B cell (primary cell): ENCODE results near the gene ATP11C. TPM values are rescaled to one million over a fixed set of nuclear protein-coding genes. Genes with fewer than 3 reads are reported as not detected.

ENCODE experiments used
- ATAC-seq: fragments of 200-7000 bp; cut with Tn5 transposase; one replicate; pipeline ENCODE4 v1.10.0; 2021; ENCODE audit warnings: low read depth, mild to moderate bottlenecking, moderate number of reproducible peaks, moderate library complexity
- CTCF ChIA-PET: fragments of 350-600 bp; sonication (Branson Sonifier 250); formaldehyde crosslinking; loops from one replicate; lab custom pipeline; 2021; ENCODE audit warnings: antibody characterized with exemption, inconsistent platforms; lab: Charles Lee
- POLR2A ChIA-PET: fragments of 350-600 bp; sonication (Branson Sonifier 250); formaldehyde crosslinking; loops from one replicate; lab custom pipeline; 2021; ENCODE audit warnings: antibody characterized with exemption; lab: Charles Lee
- DNase-seq: peaks from one replicate; pipeline ENCODE4 v3.0.0; 2013
- H2AFZ ChIP-seq: 2 replicates; pipeline ENCODE4 v1.6.1; 2012; ENCODE audit warnings: mild to moderate bottlenecking, low read depth, low read length; ENCODE audit not compliant: insufficient read depth, poor library complexity, severe bottlenecking
- H3K27ac ChIP-seq, 2 donors: 1 replicate in 1 of 2; 2 replicates in 1 of 2; pipeline ENCODE4 v1.5.1; 2012 to 2013; ENCODE audit warnings: low read length in 2 of 2, mild to moderate bottlenecking in 2 of 2, moderate library complexity in 1 of 2
- H3K27me3 ChIP-seq, 4 experiments: fragments of 200-600 bp in 1 of 4; sonication (generic) in 1 of 4; replicated peaks in 1 of 4; 1 replicate in 2 of 4; 2 replicates in 2 of 4; pipeline versions ENCODE4 v1.6.1 to v1.7.0; 2013 to 2016; ENCODE audit warnings: low read length in 3 of 4, mild to moderate bottlenecking in 2 of 4, mixed read lengths in 1 of 4, moderate library complexity in 1 of 4; ENCODE audit not compliant: insufficient read depth in 4 of 4, control insufficient read depth in 3 of 4; ENCODE audit errors: control extremely low read depth in 1 of 4
- H3K36me3 ChIP-seq, 2 experiments: replicated peaks in 1 of 2; 1 replicate in 1 of 2; 2 replicates in 1 of 2; pipeline versions ENCODE4 v1.6.1 to v1.7.1; 2013; ENCODE audit warnings: low read length in 1 of 2; ENCODE audit not compliant: insufficient read depth in 2 of 2, control insufficient read depth in 1 of 2; ENCODE audit errors: control extremely low read depth in 1 of 2, extremely low read depth in 1 of 2
- H3K4me1 ChIP-seq, 2 donors: fragments of 200-600 bp in 1 of 2; sonication (generic) in 1 of 2; 1 replicate in 1 of 2; 2 replicates in 1 of 2; pipeline versions ENCODE4 v1.5.1 to v1.6.1; 2013 to 2017; ENCODE audit warnings: low read length in 2 of 2; ENCODE audit not compliant: control insufficient read depth in 2 of 2, insufficient read depth in 2 of 2
- H3K4me2 ChIP-seq: replicated peaks from 2 replicates; pipeline ENCODE3; 2012; ENCODE audit warnings: mild to moderate bottlenecking, low read depth, low read length; ENCODE audit not compliant: poor library complexity, severe bottlenecking
- H3K4me3 ChIP-seq, 5 experiments: fragments of 200-600 bp in 1 of 5; sonication (generic) in 1 of 5; 1 replicate in 3 of 5; 2 replicates in 2 of 5; pipeline versions ENCODE4 v1.5.1 to v1.7.0; 2011 to 2016; ENCODE audit warnings: low read length in 4 of 5, mild to moderate bottlenecking in 4 of 5, low read depth in 2 of 5, control low read depth in 1 of 5, moderate library complexity in 1 of 5; ENCODE audit not compliant: insufficient read depth in 1 of 5; ENCODE audit errors: control extremely low read depth in 1 of 5, extremely low read depth in 1 of 5
- H3K79me2 ChIP-seq: fragments of 200-600 bp; sonication (generic); one replicate; pipeline ENCODE4 v1.6.0; 2016; ENCODE audit warnings: low read length; ENCODE audit not compliant: control insufficient read depth, insufficient read depth
- H3K9ac ChIP-seq: fragments of 200-600 bp; sonication (generic); 2 replicates; pipeline ENCODE4 v1.6.1; 2017; ENCODE audit warnings: mild to moderate bottlenecking, low read length, moderate library complexity
- H3K9me3 ChIP-seq, 3 donors: one replicate each; pipeline versions ENCODE4 v1.6.1 to v1.7.1; 2013; ENCODE audit warnings: low read length in 2 of 3; ENCODE audit not compliant: control insufficient read depth in 2 of 3, insufficient read depth in 1 of 3; ENCODE audit errors: control extremely low read depth in 1 of 3
- H4K20me1 ChIP-seq: 2 replicates; pipeline ENCODE4 v1.6.0; 2012; ENCODE audit warnings: mild to moderate bottlenecking, low read length; ENCODE audit not compliant: insufficient read depth, control insufficient read depth, poor library complexity, severe bottlenecking
- H3K27ac Mint-ChIP-seq: one replicate; pipeline ENCODE4 v1.8.0; 2021; ENCODE audit warnings: mixed read lengths
- H3K27me3 Mint-ChIP-seq: one replicate; pipeline ENCODE4 v1.8.0; 2021; ENCODE audit warnings: mixed read lengths
- H3K4me1 Mint-ChIP-seq: one replicate; pipeline ENCODE4 v1.8.0; 2021; ENCODE audit warnings: mixed read lengths
- H3K4me3 Mint-ChIP-seq: one replicate; pipeline ENCODE4 v1.8.0; 2021; ENCODE audit warnings: mixed read lengths
- H3K9me3 Mint-ChIP-seq: one replicate; pipeline ENCODE4 v1.8.0; 2022; ENCODE audit warnings: mixed read lengths; ENCODE audit not compliant: insufficient read depth
- EZH2 ChIP-seq: IDR thresholded peaks from 2 replicates; pipeline ENCODE4 v1.6.1; 2012; ENCODE audit warnings: borderline replicate concordance, low read depth, mild to moderate bottlenecking, moderate library complexity, low read length; ENCODE audit not compliant: insufficient read depth, poor library complexity, severe bottlenecking
- WGBS: methylation state at CpG from one replicate; pipeline ENCODE4 v1.1.5; 2013; ENCODE audit warnings: missing lambda C conversion rate; ENCODE audit not compliant: insufficient coverage; 5-methylcytosine and 5-hydroxymethylcytosine counted together
- intact Hi-C: fragments of 100-400 bp; cut with micrococcal nuclease; formaldehyde crosslinking; loops from one replicate; pipeline ENCODE4 v1.10.0; 2022
- polyA minus RNA-seq: library from RNA; depleted of rRNA, polyadenylated mRNA; stranded (reverse); fragments of >200 nt; gene quantifications from 2 replicates; pipeline ENCODE4 v1.2.3, GENCODE V29; 2012
- polyA plus RNA-seq: library from polyadenylated mRNA; depleted of rRNA; stranded (reverse); fragments of >200 nt; gene quantifications from 2 replicates; pipeline ENCODE4 v1.2.3, GENCODE V29; 2012
- total RNA-seq, 2 donors: library from RNA; stranded (reverse); fragments of 120-200 nt in 1 of 2; gene quantifications; 1 replicate in 1 of 2; 2 replicates in 1 of 2; pipeline versions ENCODE4 v1.2.3 to v1.2.4, GENCODE V29; 2013 to 2022
- TF ChIP-seq, protein P1 (sequence below): fragments of 200-600 bp; IDR thresholded peaks from one replicate; pipeline ENCODE4 v1.8.0; 2022; ENCODE audit warnings: antibody characterized with exemption, mild to moderate bottlenecking

Gene ATP11C
- total RNA-seq (27.8 and 29.2 TPM in 2 replicates), polyA plus RNA-seq (8.5 and 10.5 TPM in 2 replicates), polyA minus RNA-seq (19.3 and 21.0 TPM in 2 replicates)
- 35.1 TPM for total RNA-seq (2013)

DNA sequence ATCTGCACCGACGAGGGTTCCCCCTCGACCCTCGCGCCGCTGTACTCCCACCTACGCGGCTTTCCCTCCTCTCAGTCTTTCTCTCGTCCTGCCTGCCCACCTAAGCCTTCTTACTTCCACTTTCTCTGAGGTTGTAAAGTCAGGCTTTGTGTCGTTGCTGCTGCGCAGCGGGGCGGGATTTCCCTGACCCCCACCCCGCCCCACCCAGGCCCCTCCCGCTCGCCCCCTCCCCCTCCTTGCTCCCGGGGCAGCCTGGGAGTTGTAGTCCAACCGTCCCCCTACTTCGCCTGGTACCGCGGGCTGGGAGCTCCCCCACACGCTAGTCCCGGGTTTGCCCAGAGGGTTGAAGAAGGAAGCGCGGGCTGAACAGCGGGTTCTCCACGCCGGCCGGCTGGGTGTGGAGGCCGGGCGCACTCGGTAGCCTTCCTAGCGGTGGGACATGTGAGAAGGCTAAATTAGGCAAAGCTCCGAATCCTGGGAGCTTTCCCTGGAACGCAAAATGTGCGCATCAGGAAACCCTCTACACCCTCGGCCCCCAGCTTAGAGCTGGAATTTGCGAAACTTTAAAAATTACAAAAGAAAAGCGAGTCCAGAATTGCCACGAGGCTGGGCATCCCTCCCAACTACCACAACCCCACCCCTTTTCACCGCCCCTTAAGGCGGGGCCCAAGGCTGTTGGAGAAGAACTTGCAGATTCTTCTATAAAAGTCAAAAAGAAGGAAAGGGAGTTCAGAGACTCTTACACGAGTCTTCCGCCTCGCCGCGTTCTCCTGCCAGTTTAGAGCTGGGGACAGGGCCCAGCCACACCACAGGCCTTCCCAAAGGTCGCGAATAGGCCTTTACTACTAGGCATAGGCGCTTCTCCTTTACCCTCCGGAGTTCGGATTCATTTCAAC lies at the start of gene ATP11C:
Gene ATP11C, minus strand, starts transcription at position 153 of the 896 bp plus-strand sequence. CDS start 1,011 bp downstream, outside the sequence.
- no peaks in the 10 kb centered on the region for H3K27me3 ChIP-seq
- H3K36me3 ChIP-seq: no peaks in the 10 kb centered on the region
- Mint-ChIP-seq H3K27ac (peak within 1 kb of the TSS; percentile 95), H3K4me1 (peaks cover 16% of the 10 kb centered on the region), H3K27me3 (no peaks in the 10 kb centered on the region), H3K9me3 (no peaks in the 10 kb centered on the region), H3K4me3 (peak within 1 kb of the TSS; percentile 90)
- CTCF ChIA-PET: no interaction called here
- peaks cover 33% of the 10 kb centered on the region for H3K79me2 ChIP-seq
- peaks cover 5 to 13% of the 10 kb centered on the region in 2 donors for H3K4me1 ChIP-seq
- intact Hi-C loops: no loop called here
- peak within 1 kb of the TSS; percentile 85 for H2AFZ ChIP-seq
- WGBS: 3% methylated on average over 12 of the region's 52 CpGs
- TF ChIP-seq EZH2: no peak
- TF ChIP-seq, protein P1, sequence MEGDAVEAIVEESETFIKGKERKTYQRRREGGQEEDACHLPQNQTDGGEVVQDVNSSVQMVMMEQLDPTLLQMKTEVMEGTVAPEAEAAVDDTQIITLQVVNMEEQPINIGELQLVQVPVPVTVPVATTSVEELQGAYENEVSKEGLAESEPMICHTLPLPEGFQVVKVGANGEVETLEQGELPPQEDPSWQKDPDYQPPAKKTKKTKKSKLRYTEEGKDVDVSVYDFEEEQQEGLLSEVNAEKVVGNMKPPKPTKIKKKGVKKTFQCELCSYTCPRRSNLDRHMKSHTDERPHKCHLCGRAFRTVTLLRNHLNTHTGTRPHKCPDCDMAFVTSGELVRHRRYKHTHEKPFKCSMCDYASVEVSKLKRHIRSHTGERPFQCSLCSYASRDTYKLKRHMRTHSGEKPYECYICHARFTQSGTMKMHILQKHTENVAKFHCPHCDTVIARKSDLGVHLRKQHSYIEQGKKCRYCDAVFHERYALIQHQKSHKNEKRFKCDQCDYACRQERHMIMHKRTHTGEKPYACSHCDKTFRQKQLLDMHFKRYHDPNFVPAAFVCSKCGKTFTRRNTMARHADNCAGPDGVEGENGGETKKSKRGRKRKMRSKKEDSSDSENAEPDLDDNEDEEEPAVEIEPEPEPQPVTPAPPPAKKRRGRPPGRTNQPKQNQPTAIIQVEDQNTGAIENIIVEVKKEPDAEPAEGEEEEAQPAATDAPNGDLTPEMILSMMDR: no peak
- no peaks in the 10 kb centered on the region for H3K9me3 ChIP-seq
- POLR2A ChIA-PET: interaction anchor here (0.6 kb wide), 1 partner anchor 172 kb away, joined by 4 read pairs; no protein-coding TSS in a partner anchor
- no peaks in the 10 kb centered on the region for H4K20me1 ChIP-seq
- peak within 1 kb of the TSS; percentile 77 for H3K9ac ChIP-seq
- peak within 1 kb of the TSS; percentile 91 for H3K4me2 ChIP-seq
- peak; percentile 84 for DNase-seq
- peak within 1 kb of the TSS in 4 of 5 experiments; percentile 56 to 76 (median 68) for H3K4me3 ChIP-seq
- peak; percentile 81 for ATAC-seq
- H3K27ac ChIP-seq: peak within 1 kb of the TSS; percentile 88 to 96

DNA sequence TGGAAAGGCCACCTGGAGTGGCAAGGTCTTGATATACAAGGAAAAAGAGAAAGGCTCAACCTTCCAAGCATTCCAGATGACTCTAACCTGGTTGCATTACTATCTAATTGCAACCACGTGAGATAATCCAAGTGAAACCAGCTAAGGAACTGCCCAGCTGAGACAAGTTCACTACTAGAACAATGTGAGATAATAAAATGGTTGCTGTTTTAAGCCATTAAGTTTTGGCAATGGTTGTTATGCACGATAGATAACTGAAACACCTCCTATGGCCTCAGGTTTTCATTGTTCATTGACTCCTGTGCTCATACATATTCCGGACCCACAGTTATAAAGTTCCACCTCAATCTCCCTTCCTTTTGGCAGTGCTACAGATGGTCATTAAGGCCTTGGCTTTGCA lies 41.6 kb upstream of the ATP11C start:
- Histone ChIP-seq H3K27ac (no peak overlapping the region), H3K79me2 (no peaks in the 10 kb centered on the region), H3K4me2 (no peak overlapping the region), H3K36me3 (no peaks in the 10 kb centered on the region), H2AFZ (no peak overlapping the region), H3K27me3 (peaks cover 0 to 3% (median 0%) of the 10 kb centered on the region in 4 experiments), H3K9ac (no peak overlapping the region), H3K4me3 (no peak overlapping the region), H3K9me3 (no peaks in the 10 kb centered on the region), H4K20me1 (no peaks in the 10 kb centered on the region), H3K4me1 (no peaks in the 10 kb centered on the region)
- Mint-ChIP-seq H3K9me3 (peaks cover 4% of the 10 kb centered on the region), H3K4me3 (no peak overlapping the region), H3K27me3 (peaks cover 9% of the 10 kb centered on the region), H3K27ac (no peak overlapping the region), H3K4me1 (no peaks in the 10 kb centered on the region)
- no peak for TF ChIP-seq EZH2
- TF ChIP-seq, protein P1: no peak
- no CpG with 5 or more reads among the region's 3 CpGs for WGBS
- ATAC-seq (no peak), DNase-seq (no peak)
- CTCF ChIA-PET: interaction anchor here (0.7 kb wide), 1 partner anchor 1088 kb away, joined by 4 read pairs; no protein-coding TSS in a partner anchor
- POLR2A ChIA-PET: no interaction called here
- intact Hi-C loops: no loop called here
